HepG2 (cell line): ENCODE results near the gene ATP6V0D1.

Source experiments
- NFKBIZ ChIP-seq: IDR thresholded peaks from 2 replicates; pipeline ENCODE4 v1.6.1; 2018; ENCODE audit warnings: missing genetic modification reagents, missing compliant biosample characterization
- ZNF879 ChIP-seq: sonication (generic); formaldehyde crosslinking; IDR thresholded peaks from 2 replicates; pipeline ENCODE4 v1.8.1; 2023; ENCODE audit warnings: missing genetic modification reagents

- TF ChIP-seq NFKBIZ (CRISPR knock-in tag), result no peak
- no peak for TF ChIP-seq ZNF879 (CRISPR knock-in tag)
These were observed 68.7 kb downstream of the ATP6V0D1 start for GRCh38 chr16:67412294-67412693.
